WI38 (cell line): Measurements from ENCODE around the gene SUPV3L1.

Experiments
- H3K4me3 ChIP-seq: 2 replicates; pipeline ENCODE4 v1.5.1; 2011; ENCODE audit warnings: low read depth, mild to moderate bottlenecking, control low read depth, low read length
- TF ChIP-seq, protein P1 (sequence below): IDR thresholded peaks from 2 replicates; pipeline ENCODE4 v1.5.1; 2012; ENCODE audit warnings: low read depth, mild to moderate bottlenecking, control low read depth, low read length

The SUPV3L1 gene

DNA sequence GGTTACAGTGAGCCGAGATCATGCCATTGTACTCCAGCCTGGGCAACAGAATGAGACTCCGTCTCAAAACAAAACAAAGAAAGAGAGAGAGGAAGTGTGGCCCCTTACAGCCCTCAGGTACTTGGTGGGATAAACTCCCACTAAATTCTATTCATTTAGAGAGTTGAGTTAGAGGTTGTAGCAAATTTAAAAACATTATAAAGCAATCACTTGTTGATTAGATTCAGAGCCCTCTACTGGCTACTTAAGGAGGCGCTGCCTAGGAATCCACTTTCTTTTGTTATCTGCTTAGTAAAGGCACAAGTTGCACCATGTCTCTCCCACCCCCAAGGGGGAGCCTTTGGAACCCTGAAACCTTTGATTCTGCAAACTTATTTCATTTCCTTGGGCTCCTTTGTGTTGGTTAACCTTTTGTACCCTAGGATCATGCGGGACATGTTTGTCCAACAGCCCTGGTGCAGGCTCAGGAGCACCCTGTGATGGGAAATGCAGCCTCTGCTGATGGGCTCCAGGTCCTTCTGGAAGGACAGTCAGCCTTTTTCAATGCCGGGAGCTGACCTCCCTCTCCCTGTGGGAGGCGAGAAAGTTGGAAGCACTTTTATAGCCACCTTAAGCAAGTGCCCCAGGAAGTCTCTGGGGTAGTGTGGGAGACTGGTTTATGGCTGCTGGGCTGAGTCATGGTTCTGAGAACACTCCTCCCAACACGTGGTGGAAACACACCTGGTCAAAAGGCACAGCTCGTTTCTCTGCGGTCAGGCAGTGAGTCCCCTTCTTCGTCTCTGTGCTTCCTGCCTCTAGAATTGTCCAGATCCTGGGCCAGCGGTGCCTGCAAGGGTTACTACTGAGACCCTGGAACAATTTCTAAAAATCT, 42.4 kb downstream of the SUPV3L1 start:
- TF ChIP-seq, protein P1, sequence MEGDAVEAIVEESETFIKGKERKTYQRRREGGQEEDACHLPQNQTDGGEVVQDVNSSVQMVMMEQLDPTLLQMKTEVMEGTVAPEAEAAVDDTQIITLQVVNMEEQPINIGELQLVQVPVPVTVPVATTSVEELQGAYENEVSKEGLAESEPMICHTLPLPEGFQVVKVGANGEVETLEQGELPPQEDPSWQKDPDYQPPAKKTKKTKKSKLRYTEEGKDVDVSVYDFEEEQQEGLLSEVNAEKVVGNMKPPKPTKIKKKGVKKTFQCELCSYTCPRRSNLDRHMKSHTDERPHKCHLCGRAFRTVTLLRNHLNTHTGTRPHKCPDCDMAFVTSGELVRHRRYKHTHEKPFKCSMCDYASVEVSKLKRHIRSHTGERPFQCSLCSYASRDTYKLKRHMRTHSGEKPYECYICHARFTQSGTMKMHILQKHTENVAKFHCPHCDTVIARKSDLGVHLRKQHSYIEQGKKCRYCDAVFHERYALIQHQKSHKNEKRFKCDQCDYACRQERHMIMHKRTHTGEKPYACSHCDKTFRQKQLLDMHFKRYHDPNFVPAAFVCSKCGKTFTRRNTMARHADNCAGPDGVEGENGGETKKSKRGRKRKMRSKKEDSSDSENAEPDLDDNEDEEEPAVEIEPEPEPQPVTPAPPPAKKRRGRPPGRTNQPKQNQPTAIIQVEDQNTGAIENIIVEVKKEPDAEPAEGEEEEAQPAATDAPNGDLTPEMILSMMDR, result peak; percentile 65
- no peak overlapping the region for H3K4me3 ChIP-seq

DNA sequence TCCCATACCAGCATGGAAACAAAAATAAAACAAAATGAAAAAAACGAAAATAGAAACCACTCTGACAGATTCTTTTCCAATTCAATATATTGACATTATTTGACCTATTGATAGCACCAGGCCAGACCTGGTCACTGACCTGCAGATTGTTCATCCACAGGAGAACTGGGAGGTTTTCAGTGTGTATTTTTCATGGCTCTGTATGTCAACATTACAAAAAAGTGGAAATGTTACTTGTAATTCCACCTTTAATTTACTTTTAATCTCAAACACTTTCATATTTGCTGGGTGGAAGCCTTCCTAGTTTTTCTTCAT, 43.0 kb downstream of the SUPV3L1 start:
- TF ChIP-seq, protein P1, result no peak
- no peak overlapping the region for H3K4me3 ChIP-seq

DNA sequence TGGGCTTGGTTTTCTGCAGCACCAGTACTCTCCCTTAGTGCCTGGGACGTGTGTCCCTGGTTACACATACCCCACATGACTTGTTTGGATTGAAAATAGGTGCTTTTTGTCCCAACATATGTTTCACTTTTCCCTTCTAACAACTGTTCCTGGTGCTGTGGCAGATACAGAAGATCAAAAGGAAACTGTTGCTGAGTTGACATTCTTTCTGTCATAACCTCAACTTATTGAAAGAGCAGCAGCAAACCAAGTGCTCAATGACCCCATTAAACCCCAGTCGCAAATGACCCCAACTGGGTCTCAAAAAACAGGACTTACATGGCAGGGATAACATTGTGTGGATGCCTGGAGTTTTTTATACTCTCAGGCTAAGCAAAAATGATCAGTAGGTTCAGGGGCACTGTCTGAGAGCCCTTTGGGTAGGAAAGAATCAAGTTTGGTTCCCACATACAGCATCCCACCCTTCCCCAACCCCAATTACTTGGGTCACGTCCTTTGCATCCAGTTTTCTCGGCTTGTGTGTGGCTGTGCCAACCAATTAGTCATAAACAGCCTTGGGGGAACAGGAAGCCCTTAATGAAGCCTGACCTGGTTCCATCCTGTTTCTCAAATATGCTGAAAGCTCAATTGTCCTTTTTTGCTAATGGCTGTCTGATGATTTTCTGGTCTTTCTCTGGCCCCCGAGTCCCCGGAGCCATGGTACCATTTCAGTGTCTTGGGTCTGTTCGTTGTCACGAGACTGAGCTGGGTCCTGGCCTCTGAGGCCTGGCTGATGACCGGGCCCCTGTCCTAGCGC, 45.0 kb downstream of the SUPV3L1 start:
- TF ChIP-seq, protein P1, result no peak
- H3K4me3 ChIP-seq, result no peak overlapping the region

DNA sequence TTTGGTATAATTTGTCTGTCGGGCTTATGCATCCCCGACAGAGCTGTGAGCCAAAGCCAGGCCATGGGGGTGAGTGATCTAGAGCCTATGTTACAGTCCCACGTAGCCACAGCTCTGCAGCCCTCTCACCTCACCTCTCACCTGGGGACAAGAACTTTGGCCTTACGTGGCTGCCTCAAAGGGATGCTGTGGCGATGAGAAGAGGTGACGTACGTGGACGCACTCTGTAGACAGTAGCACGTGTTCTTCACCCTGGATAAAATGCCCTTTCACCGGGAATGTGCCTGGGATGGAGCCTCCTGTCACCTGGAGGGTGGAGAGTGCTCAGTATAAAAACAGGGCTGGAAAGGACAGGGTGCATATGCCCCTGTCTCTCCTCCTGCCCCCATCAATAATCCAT, 45.6 kb downstream of the SUPV3L1 start:
- H3K4me3 ChIP-seq, result no peak overlapping the region
- TF ChIP-seq, protein P1, result no peak

DNA sequence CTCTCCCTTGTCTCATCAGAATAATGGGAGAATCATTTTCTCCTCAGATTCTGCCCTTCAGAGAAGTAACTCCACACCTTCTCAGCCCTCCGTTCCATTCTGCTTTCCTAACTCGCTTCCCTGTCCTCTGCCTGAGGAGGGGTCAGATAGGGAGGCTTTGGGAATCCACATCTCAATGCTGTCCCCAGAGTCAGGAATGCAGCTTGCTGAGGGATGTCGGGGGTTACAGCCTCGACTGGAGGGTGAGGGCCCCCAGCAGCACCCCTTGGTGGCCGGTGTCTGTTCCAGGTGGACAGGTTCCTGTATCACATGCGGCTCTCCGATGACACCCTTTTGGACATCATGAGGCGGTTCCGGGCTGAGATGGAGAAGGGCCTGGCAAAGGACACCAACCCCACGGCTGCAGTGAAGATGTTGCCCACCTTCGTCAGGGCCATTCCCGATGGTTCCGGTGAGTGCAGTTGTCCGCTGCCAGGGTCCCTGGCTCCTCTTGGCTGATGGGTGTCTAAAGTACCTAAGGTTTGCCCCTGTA, 47.0 kb downstream of the SUPV3L1 start:
- H3K4me3 ChIP-seq, result no peak overlapping the region
- TF ChIP-seq, protein P1, result no peak

DNA sequence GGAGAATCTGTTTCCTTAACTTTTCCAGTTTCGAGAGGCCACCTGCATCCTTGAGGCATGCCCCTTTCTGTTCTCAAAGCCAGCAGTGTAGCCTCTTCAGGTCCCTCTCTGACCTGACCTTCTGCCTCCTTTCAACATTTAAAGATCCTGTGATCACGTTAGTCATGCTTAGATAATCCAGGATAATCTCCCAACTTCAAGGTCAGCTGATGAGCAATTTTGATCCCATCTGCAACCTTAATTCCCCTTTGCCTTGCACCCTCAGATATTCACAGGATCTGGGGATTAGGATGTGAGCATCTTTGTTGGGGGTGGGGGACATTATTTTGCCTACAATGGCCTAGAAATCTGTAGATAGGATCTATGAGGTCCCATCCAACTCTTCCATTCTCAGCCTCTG, 48.1 kb downstream of the SUPV3L1 start:
- H3K4me3 ChIP-seq, result no peak overlapping the region
- TF ChIP-seq, protein P1, result no peak

DNA sequence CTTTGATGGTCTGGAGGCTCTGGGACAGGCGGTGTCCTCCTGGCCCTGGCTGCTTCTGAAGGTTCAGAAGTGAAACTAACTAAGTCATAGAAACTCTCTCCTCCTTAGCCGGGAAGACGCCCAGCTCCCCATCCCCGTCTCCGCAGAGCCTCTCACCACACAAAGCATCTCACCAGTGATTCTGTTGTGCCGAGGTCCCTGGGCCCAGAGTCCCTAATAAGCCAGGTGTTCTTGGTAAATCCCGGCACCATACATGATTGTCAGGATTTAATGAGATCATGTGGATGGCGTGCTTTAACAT, 49.5 kb downstream of the SUPV3L1 start:
- H3K4me3 ChIP-seq, result no peak overlapping the region
- TF ChIP-seq, protein P1, result no peak
